ENCODE data around the gene WASHC4.
"Not testable (repeated sequence)": the region's sequence is repeated elsewhere in the genome, so short reads cannot be mapped to it uniquely, and the experiment has no call there.

The WASHC4 gene

GRCh38 chr12:105090361-105090760 lies 17.2 kb upstream of the WASHC4 start:
- no peak for DNase-seq (ENCODE audit: low read depth in 1 of 2, low spot score in 1 of 2)

DNA sequence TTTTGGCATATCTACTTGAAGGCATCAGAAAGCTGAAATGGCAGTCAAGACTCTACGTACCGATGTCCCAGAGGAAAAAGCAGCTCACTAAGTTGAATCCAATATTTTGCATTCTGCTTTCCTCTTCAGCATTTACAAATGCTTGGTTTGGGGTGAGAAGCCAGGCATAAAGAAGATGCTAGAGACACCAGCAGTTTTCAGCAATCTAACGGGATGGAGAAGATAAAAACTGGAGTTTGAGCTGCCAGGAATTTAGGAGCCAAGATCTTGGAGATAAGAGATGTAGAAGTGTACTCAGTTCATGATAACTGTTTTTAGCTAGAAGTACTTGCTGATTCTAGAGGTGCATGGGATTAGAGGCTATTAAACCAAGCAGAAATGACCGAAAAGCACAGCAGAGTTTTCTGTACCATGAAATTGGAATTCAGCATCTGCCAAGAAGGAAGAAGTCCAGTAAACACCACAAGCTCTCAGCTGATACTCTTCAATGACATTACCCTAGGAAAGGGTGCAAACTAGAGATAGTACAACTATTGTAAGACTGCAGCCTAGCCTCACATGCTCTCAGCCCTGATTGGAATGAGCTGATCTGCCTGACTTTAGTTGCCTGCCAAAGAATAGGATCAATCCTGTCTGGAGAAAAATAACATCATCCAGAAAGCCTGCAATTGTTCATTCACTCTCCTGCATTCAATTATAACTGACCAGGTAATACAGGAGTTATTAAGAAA lies 15.9 kb upstream of the WASHC4 start:
- DNase-seq (ENCODE audit: low read depth in 1 of 2, low spot score in 1 of 2): no peak

- DNase-seq (ENCODE audit: low read depth in 1 of 2, low spot score in 1 of 2): no peak
Measured at GRCh38 chr12:105092336-105092735, 15.2 kb upstream of the WASHC4 start.

GRCh38 chr12:105095338-105095737 lies 12.2 kb upstream of the WASHC4 start:
- DNase-seq (ENCODE audit: low read depth in 1 of 2, low spot score in 1 of 2): not testable (repeated sequence)

DNA sequence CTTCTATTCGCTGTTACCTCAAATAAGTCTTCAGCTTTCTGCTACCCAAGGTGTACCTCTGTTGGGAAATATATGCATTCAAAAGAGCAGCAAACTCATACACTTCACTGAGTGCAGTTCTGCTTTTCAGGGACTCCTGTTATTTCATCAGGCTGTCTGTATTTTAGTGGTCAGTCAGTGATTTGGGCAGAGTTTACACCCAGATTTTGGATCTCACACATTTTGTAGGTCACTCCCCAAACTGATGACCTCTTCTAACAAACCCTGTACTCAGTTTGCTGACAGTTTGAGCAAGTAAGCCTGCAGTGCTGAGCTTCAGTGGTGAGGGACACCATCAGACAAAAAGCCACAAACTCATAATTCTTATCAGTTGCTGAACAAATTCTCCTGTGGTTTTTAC lies 8.2 kb upstream of the WASHC4 start:
- no peak for DNase-seq (ENCODE audit: low read depth in 1 of 2, low spot score in 1 of 2)

GRCh38 chr12:105100207-105100985 lies 7.1 kb upstream of the WASHC4 start:
- DNase-seq (ENCODE audit: low read depth in 1 of 2, low spot score in 1 of 2): no peak

- DNase-seq (ENCODE audit: low read depth in 1 of 2, low spot score in 1 of 2): no peak
Measured at GRCh38 chr12:105100998-105101397, 6.5 kb upstream of the WASHC4 start.

- no peak for DNase-seq (ENCODE audit: low read depth in 1 of 2, low spot score in 1 of 2)
Measured at GRCh38 chr12:105102673-105103072, 4.9 kb upstream of the WASHC4 start.

- DNase-seq (ENCODE audit: low read depth in 1 of 2, low spot score in 1 of 2): no peak
Measured at GRCh38 chr12:105104762-105105161, 2.8 kb upstream of the WASHC4 start.

DNA sequence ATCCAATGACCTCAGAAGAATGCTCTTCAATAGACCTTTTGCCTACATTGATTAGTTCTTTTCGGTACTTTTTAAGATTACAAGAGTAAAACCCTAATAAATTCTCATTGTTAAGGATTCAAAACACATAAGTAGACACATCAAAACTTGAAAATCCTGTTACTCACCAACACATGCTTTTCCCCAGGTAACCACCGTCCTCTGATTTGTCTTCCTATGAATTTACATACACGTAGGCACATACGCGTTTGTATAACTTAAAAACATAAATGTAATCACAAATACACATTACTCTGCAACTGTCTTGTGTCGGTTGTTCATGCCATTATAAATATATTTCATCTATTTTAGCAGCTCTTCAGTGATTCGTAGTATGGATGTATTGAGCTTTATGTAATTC lies 910 bp upstream of the WASHC4 start:
- no peak for DNase-seq (ENCODE audit: low read depth in 1 of 2, low spot score in 1 of 2)

DNA sequence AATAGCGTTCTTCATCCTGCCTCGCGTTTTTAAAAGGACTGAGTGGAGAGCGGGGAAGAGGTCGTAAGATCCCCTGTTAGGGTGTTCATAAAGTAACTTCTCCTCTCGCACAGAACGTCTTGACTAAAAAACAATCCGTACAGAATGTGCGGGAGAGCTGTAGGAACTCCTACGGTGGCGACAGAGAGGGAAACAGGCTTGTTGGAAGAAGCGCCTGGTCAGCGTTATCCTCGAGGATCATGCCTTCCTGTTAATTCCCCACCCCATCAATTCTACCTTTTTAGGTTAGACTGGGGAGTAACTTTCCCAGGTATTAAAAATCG lies 399 bp upstream of the WASHC4 start:
- no peak for DNase-seq (ENCODE audit: low read depth in 1 of 2, low spot score in 1 of 2)

DNA sequence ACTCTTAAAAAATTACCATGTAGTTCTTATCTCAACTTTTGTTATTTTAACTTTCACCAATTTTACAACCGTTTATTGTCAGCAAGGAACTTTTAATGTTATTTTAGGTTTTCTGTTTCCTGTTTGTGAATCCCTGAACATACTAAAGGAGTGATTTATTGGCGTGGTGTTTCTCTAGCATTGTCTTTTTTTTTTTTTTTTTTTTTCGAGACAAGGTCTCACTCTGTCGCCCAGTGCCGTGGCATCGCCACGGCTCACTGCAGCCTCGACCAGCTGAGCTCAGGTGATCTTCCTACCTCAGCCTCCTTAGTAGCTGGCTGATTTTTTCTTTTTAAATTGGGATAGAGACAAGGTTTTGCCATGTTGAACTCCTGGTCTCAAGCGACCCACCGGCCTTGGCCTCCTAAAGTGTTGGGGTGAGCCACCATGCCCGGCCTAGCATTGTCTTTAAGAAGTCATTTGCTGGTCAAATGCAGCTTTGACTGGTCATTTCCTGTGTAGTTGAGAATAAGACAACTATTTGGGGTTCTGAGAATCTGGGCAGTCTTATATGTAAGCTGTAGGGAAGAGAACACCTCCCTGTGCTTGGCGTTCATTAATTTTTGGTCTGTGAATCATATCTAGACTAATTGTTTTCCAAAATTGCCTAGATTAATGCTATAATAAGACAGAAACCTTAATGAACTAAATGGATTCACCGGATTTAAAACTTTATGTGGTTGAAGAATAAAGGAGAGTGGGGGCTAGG lies 2.1 kb downstream of the WASHC4 start:
- no peak for DNase-seq (ENCODE audit: low read depth in 1 of 2, low spot score in 1 of 2)

- no peak for DNase-seq (ENCODE audit: low read depth in 1 of 2, low spot score in 1 of 2)
Measured at GRCh38 chr12:105110851-105111250, 3.3 kb downstream of the WASHC4 start.

DNA sequence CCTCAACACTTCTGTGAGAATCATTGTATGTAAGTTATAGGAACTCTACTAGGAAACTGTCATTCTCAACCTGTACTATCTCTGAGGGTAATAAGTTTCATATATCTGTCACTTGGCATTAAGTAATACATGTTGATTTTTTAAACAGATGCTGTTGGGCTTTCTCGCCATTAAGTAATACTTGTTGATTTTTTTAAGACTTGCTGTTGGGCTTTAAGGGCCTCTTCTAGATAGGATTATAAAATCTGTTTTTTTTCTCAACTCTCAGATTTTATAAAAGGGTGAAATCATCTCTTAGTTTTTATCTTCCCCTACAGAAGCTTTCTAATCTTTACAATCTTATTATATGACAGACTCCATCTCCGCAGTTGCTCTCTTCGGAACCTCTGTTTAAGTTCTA lies 5.6 kb downstream of the WASHC4 start:
- DNase-seq (ENCODE audit: low read depth in 1 of 2, low spot score in 1 of 2): no peak

GRCh38 chr12:105116969-105117368 lies 9.4 kb downstream of the WASHC4 start:
- no peak for DNase-seq (ENCODE audit: low read depth in 1 of 2, low spot score in 1 of 2)

GRCh38 chr12:105120551-105120950 lies 13.0 kb downstream of the WASHC4 start:
- no peak for DNase-seq (ENCODE audit: low read depth in 1 of 2, low spot score in 1 of 2)

- no peak for DNase-seq (ENCODE audit: low read depth in 1 of 2, low spot score in 1 of 2)
Measured at GRCh38 chr12:105138248-105138647, 30.7 kb downstream of the WASHC4 start.

GRCh38 chr12:105141320-105141922 lies 33.9 kb downstream of the WASHC4 start:
- no peak for DNase-seq (ENCODE audit: low read depth in 1 of 2, low spot score in 1 of 2)

DNA sequence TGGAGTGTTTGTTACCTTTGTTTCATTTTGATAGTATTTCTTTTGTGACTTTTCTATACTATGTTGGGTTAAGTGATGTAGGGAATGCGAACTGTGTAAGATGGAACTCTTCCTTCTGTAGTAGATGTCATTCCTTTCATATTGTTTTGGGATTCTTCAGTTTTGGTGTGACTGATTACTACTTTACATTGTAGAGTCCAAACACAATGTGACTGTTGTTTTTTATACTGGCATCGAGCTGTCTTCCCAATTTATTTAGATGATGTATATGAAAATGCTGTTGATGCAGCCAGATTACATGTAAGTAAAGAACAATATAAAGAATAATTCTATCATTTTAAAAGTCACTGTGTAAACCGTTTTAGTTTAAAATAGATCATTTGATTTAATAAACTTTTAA lies 34.7 kb downstream of the WASHC4 start:
- DNase-seq (ENCODE audit: low read depth in 1 of 2, low spot score in 1 of 2): no peak

GRCh38 chr12:105156260-105156659 lies 48.7 kb downstream of the WASHC4 start:
- no peak for DNase-seq (ENCODE audit: low read depth in 1 of 2, low spot score in 1 of 2)

- no peak for DNase-seq (ENCODE audit: low read depth in 1 of 2, low spot score in 1 of 2)
Measured at GRCh38 chr12:105157606-105158005, 50.1 kb downstream of the WASHC4 start.

- DNase-seq (ENCODE audit: low read depth in 1 of 2, low spot score in 1 of 2): no peak
Measured at GRCh38 chr12:105158876-105159275, 51.3 kb downstream of the WASHC4 start.
